Ascending aorta (tissue), 2 donors: ENCODE measurements around the gene TRIM7. TPM values are rescaled to one million over a fixed set of nuclear protein-coding genes. Genes with fewer than 3 reads are reported as not detected.

Source experiments
- DNase-seq, 2 donors: peaks; one replicate each; pipeline ENCODE4 v3.0.0-alpha.2; 2019; ENCODE audit warnings: low spot score in 2 of 2
- H3K27ac ChIP-seq, 2 donors: fragments of 200-600 bp; sonication (generic); one replicate each; pipeline ENCODE4 v1.5.1; 2016 to 2017; ENCODE audit warnings: mild to moderate bottlenecking in 1 of 2
- H3K27me3 ChIP-seq: fragments of 200-600 bp; sonication (generic); one replicate; pipeline ENCODE4 v1.5.1; 2017
- H3K36me3 ChIP-seq, 2 donors: fragments of 200-600 bp; sonication (generic); one replicate each; pipeline ENCODE4 v1.5.1; 2016
- H3K4me1 ChIP-seq, 2 donors: fragments of 200-600 bp; sonication (generic); one replicate each; pipeline ENCODE4 v1.5.1; 2016 to 2017; ENCODE audit warnings: mild to moderate bottlenecking in 1 of 2
- H3K4me3 ChIP-seq, 2 donors: fragments of 200-600 bp; sonication (generic); one replicate each; pipeline ENCODE4 v1.5.1; 2016 to 2017; ENCODE audit warnings: mild to moderate bottlenecking in 1 of 2
- H3K9me3 ChIP-seq, 2 donors: fragments of 200-600 bp; sonication (generic); one replicate each; pipeline ENCODE4 v1.5.1; 2016
- intact Hi-C: fragments of 100-400 bp; cut with DNase I; formaldehyde crosslinking; loops from one replicate; pipeline ENCODE4 v1.15.1; 2023
- total RNA-seq: library from RNA; depleted of rRNA; stranded (reverse); fragments of >200 nt; gene quantifications from one replicate; pipeline ENCODE4 v1.1.0, GENCODE V29; 2016
- TF ChIP-seq, protein P1 (sequence below), 3 experiments: fragments of 200-600 bp in 2 of 3; fragments of 450-650 bp in 1 of 3; sonication (generic) in 2 of 3; IDR thresholded peaks; one replicate each; pipeline ENCODE4 v1.5.1; 2016 to 2019; ENCODE audit warnings: antibody characterized with exemption in 3 of 3, mild to moderate bottlenecking in 1 of 3, moderate library complexity in 1 of 3

TRIM7 gene
- total RNA-seq, 1 donor from 2014 or later: 6.1 TPM

DNA sequence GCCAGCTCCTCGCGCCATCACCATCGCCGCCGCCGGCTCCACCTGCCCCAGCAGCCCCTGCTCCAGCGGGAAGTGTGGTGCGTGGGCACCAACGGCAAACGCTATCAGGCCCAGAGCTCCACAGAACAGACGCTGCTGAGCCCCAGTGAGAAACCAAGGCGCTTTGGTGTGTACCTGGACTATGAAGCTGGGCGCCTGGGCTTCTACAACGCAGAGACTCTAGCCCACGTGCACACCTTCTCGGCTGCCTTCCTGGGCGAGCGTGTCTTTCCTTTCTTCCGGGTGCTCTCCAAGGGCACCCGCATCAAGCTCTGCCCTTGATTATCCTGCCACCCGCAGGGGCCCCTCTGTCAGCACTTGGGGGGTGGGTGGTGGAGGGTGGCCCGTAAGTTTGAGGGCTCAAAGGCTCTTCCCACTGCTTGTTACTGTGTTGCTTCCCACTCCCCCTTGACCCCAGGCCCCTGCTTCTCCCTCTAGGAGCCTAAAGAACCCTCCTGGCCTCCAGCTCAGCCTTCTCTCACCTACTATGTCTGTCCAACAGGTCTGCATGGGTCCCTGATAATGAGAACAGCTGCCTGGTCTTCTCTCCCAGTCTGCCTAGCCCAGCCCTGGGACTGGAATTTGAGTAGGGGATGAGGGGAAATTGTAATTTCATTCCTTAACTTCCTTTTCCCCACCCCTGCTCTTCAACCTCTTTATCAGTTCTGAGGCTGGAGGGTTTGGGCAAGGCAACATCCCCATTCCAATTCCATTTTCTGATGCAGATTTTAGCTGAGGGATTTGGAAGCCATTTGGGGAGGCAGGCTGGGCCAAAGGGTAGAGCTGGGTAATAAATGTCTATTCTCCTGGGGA, 29.7 kb upstream of the TRIM7 start:
- Histone ChIP-seq H3K4me1 (peaks cover 0 to under 1% of the 10 kb centered on the region in 2 donors), H3K9me3 (no peaks in the 10 kb centered on the region), H3K4me3 (no peak overlapping the region), H3K27me3 (no peaks in the 10 kb centered on the region), H3K36me3 (peaks cover 75 to 79% of the 10 kb centered on the region in 2 donors), H3K27ac (no peak overlapping the region)
- intact Hi-C loops: no loop called here
- DNase-seq: no peak
- TF ChIP-seq, protein P1, sequence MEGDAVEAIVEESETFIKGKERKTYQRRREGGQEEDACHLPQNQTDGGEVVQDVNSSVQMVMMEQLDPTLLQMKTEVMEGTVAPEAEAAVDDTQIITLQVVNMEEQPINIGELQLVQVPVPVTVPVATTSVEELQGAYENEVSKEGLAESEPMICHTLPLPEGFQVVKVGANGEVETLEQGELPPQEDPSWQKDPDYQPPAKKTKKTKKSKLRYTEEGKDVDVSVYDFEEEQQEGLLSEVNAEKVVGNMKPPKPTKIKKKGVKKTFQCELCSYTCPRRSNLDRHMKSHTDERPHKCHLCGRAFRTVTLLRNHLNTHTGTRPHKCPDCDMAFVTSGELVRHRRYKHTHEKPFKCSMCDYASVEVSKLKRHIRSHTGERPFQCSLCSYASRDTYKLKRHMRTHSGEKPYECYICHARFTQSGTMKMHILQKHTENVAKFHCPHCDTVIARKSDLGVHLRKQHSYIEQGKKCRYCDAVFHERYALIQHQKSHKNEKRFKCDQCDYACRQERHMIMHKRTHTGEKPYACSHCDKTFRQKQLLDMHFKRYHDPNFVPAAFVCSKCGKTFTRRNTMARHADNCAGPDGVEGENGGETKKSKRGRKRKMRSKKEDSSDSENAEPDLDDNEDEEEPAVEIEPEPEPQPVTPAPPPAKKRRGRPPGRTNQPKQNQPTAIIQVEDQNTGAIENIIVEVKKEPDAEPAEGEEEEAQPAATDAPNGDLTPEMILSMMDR (IDR thresholded peaks at IDR 0.05): no peak

GRCh38 chr5:181233801-181234454, 28.9 kb upstream of the TRIM7 start:
- Histone ChIP-seq H3K4me1 (no peaks in the 10 kb centered on the region), H3K27me3 (no peaks in the 10 kb centered on the region), H3K9me3 (no peaks in the 10 kb centered on the region), H3K4me3 (no peak overlapping the region), H3K27ac (no peak overlapping the region), H3K36me3 (peaks cover 68 to 72% of the 10 kb centered on the region in 2 donors)
- TF ChIP-seq, protein P1 (IDR thresholded peaks at IDR 0.05): no peak
- intact Hi-C loops: no loop called here
- DNase-seq: no peak

DNA sequence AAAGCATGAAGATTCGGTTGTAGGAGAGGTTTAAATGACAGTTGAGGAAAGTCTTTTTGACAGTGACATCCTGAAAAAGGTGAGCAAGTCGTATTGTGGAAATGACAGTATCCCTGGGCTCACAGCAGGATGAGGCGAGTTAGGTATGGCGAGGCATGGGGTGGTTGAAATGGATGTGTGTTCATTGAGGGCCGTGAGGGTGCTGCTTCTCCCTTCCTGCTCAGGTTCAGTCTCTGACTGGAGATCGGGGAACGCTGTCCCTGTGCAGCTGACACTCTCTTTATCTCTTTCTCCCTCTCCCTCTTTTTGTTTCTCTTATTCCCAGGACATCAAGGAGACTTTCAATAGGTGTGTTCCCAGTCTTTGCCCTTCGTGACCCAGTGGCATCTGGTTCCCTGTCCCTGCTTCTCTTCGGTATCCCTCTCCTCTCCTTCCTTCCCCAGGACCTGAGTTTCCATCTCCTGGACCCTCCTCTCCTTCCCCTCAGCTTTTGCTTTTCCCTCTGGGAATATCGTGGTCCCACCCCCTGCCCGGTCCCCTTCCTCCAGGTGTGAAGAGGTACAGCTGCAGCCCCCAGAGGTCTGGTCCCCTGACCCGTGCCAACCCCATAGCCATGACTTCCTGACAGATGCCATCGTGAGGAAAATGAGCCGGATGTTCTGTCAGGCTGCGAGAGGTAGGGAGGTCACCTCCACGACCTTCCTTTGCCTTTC, 28.2 kb upstream of the TRIM7 start:
- intact Hi-C loops: no loop called here
- Histone ChIP-seq H3K27ac (no peak overlapping the region), H3K4me3 (no peak overlapping the region), H3K9me3 (no peaks in the 10 kb centered on the region), H3K36me3 (peaks cover 61 to 65% of the 10 kb centered on the region in 2 donors), H3K27me3 (no peaks in the 10 kb centered on the region), H3K4me1 (no peaks in the 10 kb centered on the region)
- peak in 1 of 2 donors; percentile 50 for DNase-seq
- TF ChIP-seq, protein P1 (IDR thresholded peaks at IDR 0.05): no peak

DNA sequence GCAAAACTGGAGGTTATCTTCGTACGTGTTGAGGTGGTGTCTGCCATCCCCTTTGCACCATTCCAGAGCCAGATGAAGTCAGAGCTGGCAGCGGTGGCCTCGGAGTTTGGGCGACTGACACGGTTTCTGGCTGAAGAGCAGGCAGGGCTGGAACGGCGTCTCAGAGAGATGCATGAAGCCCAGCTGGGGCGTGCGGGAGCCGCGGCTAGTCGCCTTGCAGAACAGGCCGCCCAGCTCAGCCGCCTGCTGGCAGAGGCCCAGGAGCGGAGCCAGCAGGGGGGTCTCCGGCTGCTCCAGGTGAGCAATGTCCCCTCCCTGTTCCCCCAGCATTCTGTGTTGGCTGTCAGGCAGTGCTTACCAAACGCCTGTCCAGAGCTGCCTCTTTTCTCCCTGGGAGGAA, 27.6 kb upstream of the TRIM7 start:
- Histone ChIP-seq H3K36me3 (peaks cover 54 to 59% of the 10 kb centered on the region in 2 donors), H3K4me1 (no peaks in the 10 kb centered on the region), H3K4me3 (no peak overlapping the region), H3K27ac (no peak overlapping the region), H3K9me3 (no peaks in the 10 kb centered on the region), H3K27me3 (no peaks in the 10 kb centered on the region)
- no peak for DNase-seq
- intact Hi-C loops: no loop called here
- TF ChIP-seq, protein P1 (IDR thresholded peaks at IDR 0.05): no peak

- no peak for DNase-seq
- intact Hi-C loops: no loop called here
- no peak overlapping the region for H3K4me3 ChIP-seq
- H3K27ac ChIP-seq: no peak overlapping the region
- no peaks in the 10 kb centered on the region for H3K27me3 ChIP-seq
- H3K36me3 ChIP-seq: peaks cover 43 to 50% of the 10 kb centered on the region in 2 donors
- H3K9me3 ChIP-seq: no peaks in the 10 kb centered on the region
- TF ChIP-seq, protein P1 (IDR thresholded peaks at IDR 0.05): no peak
- H3K4me1 ChIP-seq: no peaks in the 10 kb centered on the region
Measured at GRCh38 chr5:181231432-181231831, 26.4 kb upstream of the TRIM7 start.
